B cell (primary cell): ENCODE data around the gene JADE1. TPM values are rescaled to one million over a fixed set of nuclear protein-coding genes. Genes with fewer than 3 reads are reported as not detected.

Source experiments
- ATAC-seq: fragments of 200-7000 bp; cut with Tn5 transposase; one replicate; pipeline ENCODE4 v1.10.0; 2021; ENCODE audit warnings: low read depth, mild to moderate bottlenecking, moderate number of reproducible peaks, moderate library complexity
- CTCF ChIA-PET: fragments of 350-600 bp; sonication (Branson Sonifier 250); formaldehyde crosslinking; loops from one replicate; lab custom pipeline; 2021; ENCODE audit warnings: antibody characterized with exemption, inconsistent platforms; lab: Charles Lee
- POLR2A ChIA-PET: fragments of 350-600 bp; sonication (Branson Sonifier 250); formaldehyde crosslinking; loops from one replicate; lab custom pipeline; 2021; ENCODE audit warnings: antibody characterized with exemption; lab: Charles Lee
- DNase-seq: peaks from one replicate; pipeline ENCODE4 v3.0.0; 2013
- H2AFZ ChIP-seq: 2 replicates; pipeline ENCODE4 v1.6.1; 2012; ENCODE audit warnings: mild to moderate bottlenecking, low read depth, low read length; ENCODE audit not compliant: insufficient read depth, poor library complexity, severe bottlenecking
- H3K27ac ChIP-seq, 2 donors: 1 replicate in 1 of 2; 2 replicates in 1 of 2; pipeline ENCODE4 v1.5.1; 2012 to 2013; ENCODE audit warnings: low read length in 2 of 2, mild to moderate bottlenecking in 2 of 2, moderate library complexity in 1 of 2
- H3K27me3 ChIP-seq, 4 experiments: fragments of 200-600 bp in 1 of 4; sonication (generic) in 1 of 4; replicated peaks in 1 of 4; 1 replicate in 2 of 4; 2 replicates in 2 of 4; pipeline versions ENCODE4 v1.6.1 to v1.7.0; 2013 to 2016; ENCODE audit warnings: low read length in 3 of 4, mild to moderate bottlenecking in 2 of 4, mixed read lengths in 1 of 4, moderate library complexity in 1 of 4; ENCODE audit not compliant: insufficient read depth in 4 of 4, control insufficient read depth in 3 of 4; ENCODE audit errors: control extremely low read depth in 1 of 4
- H3K36me3 ChIP-seq, 2 experiments: replicated peaks in 1 of 2; 1 replicate in 1 of 2; 2 replicates in 1 of 2; pipeline versions ENCODE4 v1.6.1 to v1.7.1; 2013; ENCODE audit warnings: low read length in 1 of 2; ENCODE audit not compliant: insufficient read depth in 2 of 2, control insufficient read depth in 1 of 2; ENCODE audit errors: control extremely low read depth in 1 of 2, extremely low read depth in 1 of 2
- H3K4me1 ChIP-seq, 2 donors: fragments of 200-600 bp in 1 of 2; sonication (generic) in 1 of 2; 1 replicate in 1 of 2; 2 replicates in 1 of 2; pipeline versions ENCODE4 v1.5.1 to v1.6.1; 2013 to 2017; ENCODE audit warnings: low read length in 2 of 2; ENCODE audit not compliant: control insufficient read depth in 2 of 2, insufficient read depth in 2 of 2
- H3K4me2 ChIP-seq: replicated peaks from 2 replicates; pipeline ENCODE3; 2012; ENCODE audit warnings: mild to moderate bottlenecking, low read depth, low read length; ENCODE audit not compliant: poor library complexity, severe bottlenecking
- H3K4me3 ChIP-seq, 5 experiments: fragments of 200-600 bp in 1 of 5; sonication (generic) in 1 of 5; 1 replicate in 3 of 5; 2 replicates in 2 of 5; pipeline versions ENCODE4 v1.5.1 to v1.7.0; 2011 to 2016; ENCODE audit warnings: low read length in 4 of 5, mild to moderate bottlenecking in 4 of 5, low read depth in 2 of 5, control low read depth in 1 of 5, moderate library complexity in 1 of 5; ENCODE audit not compliant: insufficient read depth in 1 of 5; ENCODE audit errors: control extremely low read depth in 1 of 5, extremely low read depth in 1 of 5
- H3K79me2 ChIP-seq: fragments of 200-600 bp; sonication (generic); one replicate; pipeline ENCODE4 v1.6.0; 2016; ENCODE audit warnings: low read length; ENCODE audit not compliant: control insufficient read depth, insufficient read depth
- H3K9ac ChIP-seq: fragments of 200-600 bp; sonication (generic); 2 replicates; pipeline ENCODE4 v1.6.1; 2017; ENCODE audit warnings: mild to moderate bottlenecking, low read length, moderate library complexity
- H3K9me3 ChIP-seq, 3 donors: one replicate each; pipeline versions ENCODE4 v1.6.1 to v1.7.1; 2013; ENCODE audit warnings: low read length in 2 of 3; ENCODE audit not compliant: control insufficient read depth in 2 of 3, insufficient read depth in 1 of 3; ENCODE audit errors: control extremely low read depth in 1 of 3
- H4K20me1 ChIP-seq: 2 replicates; pipeline ENCODE4 v1.6.0; 2012; ENCODE audit warnings: mild to moderate bottlenecking, low read length; ENCODE audit not compliant: insufficient read depth, control insufficient read depth, poor library complexity, severe bottlenecking
- H3K27ac Mint-ChIP-seq: one replicate; pipeline ENCODE4 v1.8.0; 2021; ENCODE audit warnings: mixed read lengths
- H3K27me3 Mint-ChIP-seq: one replicate; pipeline ENCODE4 v1.8.0; 2021; ENCODE audit warnings: mixed read lengths
- H3K4me1 Mint-ChIP-seq: one replicate; pipeline ENCODE4 v1.8.0; 2021; ENCODE audit warnings: mixed read lengths
- H3K4me3 Mint-ChIP-seq: one replicate; pipeline ENCODE4 v1.8.0; 2021; ENCODE audit warnings: mixed read lengths
- H3K9me3 Mint-ChIP-seq: one replicate; pipeline ENCODE4 v1.8.0; 2022; ENCODE audit warnings: mixed read lengths; ENCODE audit not compliant: insufficient read depth
- EZH2 ChIP-seq: IDR thresholded peaks from 2 replicates; pipeline ENCODE4 v1.6.1; 2012; ENCODE audit warnings: borderline replicate concordance, low read depth, mild to moderate bottlenecking, moderate library complexity, low read length; ENCODE audit not compliant: insufficient read depth, poor library complexity, severe bottlenecking
- WGBS: methylation state at CpG from one replicate; pipeline ENCODE4 v1.1.5; 2013; ENCODE audit warnings: missing lambda C conversion rate; ENCODE audit not compliant: insufficient coverage; 5-methylcytosine and 5-hydroxymethylcytosine counted together
- intact Hi-C: fragments of 100-400 bp; cut with micrococcal nuclease; formaldehyde crosslinking; loops from one replicate; pipeline ENCODE4 v1.10.0; 2022
- polyA plus RNA-seq: library from polyadenylated mRNA; depleted of rRNA; stranded (reverse); fragments of >200 nt; gene quantifications from 2 replicates; pipeline ENCODE4 v1.2.3, GENCODE V29; 2012
- total RNA-seq, 2 donors: library from RNA; stranded (reverse); fragments of 120-200 nt in 1 of 2; gene quantifications; 1 replicate in 1 of 2; 2 replicates in 1 of 2; pipeline versions ENCODE4 v1.2.3 to v1.2.4, GENCODE V29; 2013 to 2022
- TF ChIP-seq, protein P1 (sequence below): fragments of 200-600 bp; IDR thresholded peaks from one replicate; pipeline ENCODE4 v1.8.0; 2022; ENCODE audit warnings: antibody characterized with exemption, mild to moderate bottlenecking

The JADE1 gene
- total and polyA plus RNA-seq, 2 donors (not counting 1 experiment from before 2014, with no cell fraction given), result 13.8 to 42.4 TPM

DNA sequence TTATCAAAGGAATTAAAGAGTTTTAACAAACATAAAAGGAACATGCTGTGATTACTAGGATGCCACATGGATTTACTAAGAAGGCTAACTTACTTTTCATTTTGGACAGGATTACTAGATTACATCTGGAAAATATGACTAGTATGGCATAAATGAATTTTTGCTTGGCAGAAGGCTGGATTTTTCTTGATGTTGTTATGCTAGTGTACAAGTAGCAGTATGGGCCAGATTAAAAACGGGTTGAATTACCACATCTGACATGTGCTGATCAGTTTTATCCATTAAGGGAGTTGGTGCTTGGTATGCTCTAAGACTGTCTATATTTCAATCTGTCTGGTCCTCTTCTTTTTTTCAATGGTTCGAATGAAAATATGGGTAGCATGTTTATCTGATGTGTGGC is 70.5 kb downstream of the JADE1 start:
- Histone ChIP-seq H4K20me1 (no peaks in the 10 kb centered on the region), H3K4me3 (no peak overlapping the region), H3K36me3 (no peaks in the 10 kb centered on the region), H3K79me2 (no peaks in the 10 kb centered on the region), H3K27me3 (no peaks in the 10 kb centered on the region), H2AFZ (no peak overlapping the region), H3K27ac (no peak overlapping the region), H3K9ac (no peak overlapping the region), H3K9me3 (no peaks in the 10 kb centered on the region), H3K4me1 (no peaks in the 10 kb centered on the region), H3K4me2 (no peak overlapping the region)
- no peak for ATAC-seq
- CTCF ChIA-PET, result no interaction called here
- intact Hi-C loops, result no loop called here
- POLR2A ChIA-PET, result no interaction called here
- H3K4me1 Mint-ChIP-seq, result no peaks in the 10 kb centered on the region
- 78% methylated on average over 1 of the region's 2 CpGs for WGBS
- H3K4me3 Mint-ChIP-seq, result no peak overlapping the region
- DNase-seq, result no peak
- H3K27me3 Mint-ChIP-seq, result no peaks in the 10 kb centered on the region
- TF ChIP-seq EZH2, result no peak
- no peak overlapping the region for H3K27ac Mint-ChIP-seq
- H3K9me3 Mint-ChIP-seq, result no peaks in the 10 kb centered on the region

DNA sequence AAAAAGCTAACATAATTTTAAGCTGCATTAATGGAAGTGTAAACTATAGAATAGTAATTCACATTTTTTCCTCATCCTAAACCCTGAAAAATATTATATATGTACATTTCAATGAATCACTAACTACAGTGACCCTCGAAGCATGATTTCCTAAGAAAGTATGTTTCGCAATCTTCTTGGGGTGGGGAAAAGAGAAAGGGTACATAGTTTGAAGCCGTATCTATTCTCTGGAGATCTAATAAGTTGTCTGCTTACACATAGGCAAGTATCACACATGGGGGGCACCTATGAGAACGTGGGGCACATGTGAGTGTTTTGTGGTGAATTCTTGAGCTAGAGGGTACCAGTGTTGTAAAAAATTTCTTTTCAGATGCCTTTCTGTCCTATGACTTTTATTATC is 71.2 kb downstream of the JADE1 start:
- no peaks in the 10 kb centered on the region for H3K27me3 ChIP-seq
- H3K4me3 ChIP-seq, result no peak overlapping the region
- no peak overlapping the region for H3K4me2 ChIP-seq
- intact Hi-C loops, result no loop called here
- TF ChIP-seq, protein P1, sequence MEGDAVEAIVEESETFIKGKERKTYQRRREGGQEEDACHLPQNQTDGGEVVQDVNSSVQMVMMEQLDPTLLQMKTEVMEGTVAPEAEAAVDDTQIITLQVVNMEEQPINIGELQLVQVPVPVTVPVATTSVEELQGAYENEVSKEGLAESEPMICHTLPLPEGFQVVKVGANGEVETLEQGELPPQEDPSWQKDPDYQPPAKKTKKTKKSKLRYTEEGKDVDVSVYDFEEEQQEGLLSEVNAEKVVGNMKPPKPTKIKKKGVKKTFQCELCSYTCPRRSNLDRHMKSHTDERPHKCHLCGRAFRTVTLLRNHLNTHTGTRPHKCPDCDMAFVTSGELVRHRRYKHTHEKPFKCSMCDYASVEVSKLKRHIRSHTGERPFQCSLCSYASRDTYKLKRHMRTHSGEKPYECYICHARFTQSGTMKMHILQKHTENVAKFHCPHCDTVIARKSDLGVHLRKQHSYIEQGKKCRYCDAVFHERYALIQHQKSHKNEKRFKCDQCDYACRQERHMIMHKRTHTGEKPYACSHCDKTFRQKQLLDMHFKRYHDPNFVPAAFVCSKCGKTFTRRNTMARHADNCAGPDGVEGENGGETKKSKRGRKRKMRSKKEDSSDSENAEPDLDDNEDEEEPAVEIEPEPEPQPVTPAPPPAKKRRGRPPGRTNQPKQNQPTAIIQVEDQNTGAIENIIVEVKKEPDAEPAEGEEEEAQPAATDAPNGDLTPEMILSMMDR, result no peak
- no peak for TF ChIP-seq EZH2
- H3K79me2 ChIP-seq, result no peaks in the 10 kb centered on the region
- no peak overlapping the region for H3K27ac Mint-ChIP-seq
- no peaks in the 10 kb centered on the region for H3K36me3 ChIP-seq
- no peak for ATAC-seq
- POLR2A ChIA-PET, result no interaction called here
- H3K4me1 ChIP-seq, result no peaks in the 10 kb centered on the region
- no peaks in the 10 kb centered on the region for H4K20me1 ChIP-seq
- no peak overlapping the region for H2AFZ ChIP-seq
- H3K27me3 Mint-ChIP-seq, result no peaks in the 10 kb centered on the region
- H3K9me3 Mint-ChIP-seq, result no peaks in the 10 kb centered on the region
- H3K27ac ChIP-seq, result no peak overlapping the region
- CTCF ChIA-PET, result interaction anchor here (1.1 kb wide), 1 partner anchor 17 kb away, joined by 3 read pairs; no protein-coding TSS in a partner anchor
- no peaks in the 10 kb centered on the region for H3K4me1 Mint-ChIP-seq
- H3K9ac ChIP-seq, result no peak overlapping the region
- H3K4me3 Mint-ChIP-seq, result no peak overlapping the region
- H3K9me3 ChIP-seq, result no peaks in the 10 kb centered on the region
- 100% methylated on average over 1 of the region's 4 CpGs for WGBS
- no peak for DNase-seq
